Peyer's patch (tissue), 4 donors: ENCODE results near the gene KDM8. TPM values are rescaled to one million over a fixed set of nuclear protein-coding genes. Genes with fewer than 3 reads are reported as not detected.
A peak's percentile ranks its signal among the peaks of the same experiment; 100 is the strongest.

Experiments
- DNase-seq, 3 donors: peaks; one replicate each; pipeline ENCODE4 v3.0.0-alpha.2; 2017 to 2019
- H3K27ac ChIP-seq, 4 donors: fragments of 200-600 bp; sonication (generic); one replicate each; pipeline ENCODE4 v1.5.1; 2016 to 2019
- H3K27me3 ChIP-seq, 2 donors: fragments of 200-600 bp; sonication (generic); one replicate each; pipeline ENCODE4 v1.5.1; 2019
- H3K36me3 ChIP-seq, 3 donors: fragments of 200-600 bp; sonication (generic); one replicate each; pipeline ENCODE4 v1.5.1; 2016 to 2019
- H3K4me1 ChIP-seq, 4 donors: fragments of 200-600 bp; sonication (generic); one replicate each; pipeline ENCODE4 v1.5.1; 2016 to 2019
- H3K4me3 ChIP-seq, 4 donors: fragments of 200-600 bp; sonication (generic); 1 replicate in 3 of 4; 2 replicates in 1 of 4; pipeline ENCODE4 v1.5.1; 2016 to 2019; ENCODE audit warnings: mild to moderate bottlenecking in 1 of 4
- H3K9me3 ChIP-seq, 4 donors: fragments of 200-600 bp; sonication (generic); one replicate each; pipeline ENCODE4 v1.5.1; 2016 to 2019; ENCODE audit warnings: mild to moderate bottlenecking in 1 of 4
- CTCF ChIP-seq, 6 experiments: fragments of 450-650 bp in 4 of 6; fragments of 200-600 bp in 2 of 6; sonication (generic) in 1 of 6; IDR thresholded peaks; one replicate each; pipeline ENCODE4 v1.5.1; 2017 to 2019; ENCODE audit warnings: antibody characterized with exemption in 6 of 6, mild to moderate bottlenecking in 3 of 6, moderate library complexity in 1 of 6
- POLR2A ChIP-seq, 2 donors: fragments of 450-650 bp; IDR thresholded peaks; one replicate each; pipeline ENCODE4 v1.5.1; 2017; ENCODE audit warnings: antibody characterized with exemption in 2 of 2, mild to moderate bottlenecking in 2 of 2, moderate library complexity in 2 of 2
- total RNA-seq, 4 donors: library from RNA; depleted of rRNA; stranded (reverse); fragments of >200 nt; gene quantifications; one replicate each; pipeline ENCODE4 v1.1.0, GENCODE V29; 2016

KDM8 gene
- total RNA-seq, 4 donors from 2014 or later = 22.3 to 130 (median 40.9) TPM

GRCh38 chr16:27211026-27211425 lies 7.7 kb downstream of the KDM8 start:
- H3K9me3 ChIP-seq = no peaks in the 10 kb centered on the region
- H3K4me1 ChIP-seq = peaks cover 0 to 26% (median 5%) of the 10 kb centered on the region in 4 donors
- DNase-seq = no peak
- H3K4me3 ChIP-seq = no peak overlapping the region
- H3K27me3 ChIP-seq = no peaks in the 10 kb centered on the region
- TF ChIP-seq POLR2A (IDR thresholded peaks at IDR 0.05) = no peak
- H3K36me3 ChIP-seq = peaks cover 0 to 23% (median 0%) of the 10 kb centered on the region in 3 donors
- no peak overlapping the region for H3K27ac ChIP-seq

DNA sequence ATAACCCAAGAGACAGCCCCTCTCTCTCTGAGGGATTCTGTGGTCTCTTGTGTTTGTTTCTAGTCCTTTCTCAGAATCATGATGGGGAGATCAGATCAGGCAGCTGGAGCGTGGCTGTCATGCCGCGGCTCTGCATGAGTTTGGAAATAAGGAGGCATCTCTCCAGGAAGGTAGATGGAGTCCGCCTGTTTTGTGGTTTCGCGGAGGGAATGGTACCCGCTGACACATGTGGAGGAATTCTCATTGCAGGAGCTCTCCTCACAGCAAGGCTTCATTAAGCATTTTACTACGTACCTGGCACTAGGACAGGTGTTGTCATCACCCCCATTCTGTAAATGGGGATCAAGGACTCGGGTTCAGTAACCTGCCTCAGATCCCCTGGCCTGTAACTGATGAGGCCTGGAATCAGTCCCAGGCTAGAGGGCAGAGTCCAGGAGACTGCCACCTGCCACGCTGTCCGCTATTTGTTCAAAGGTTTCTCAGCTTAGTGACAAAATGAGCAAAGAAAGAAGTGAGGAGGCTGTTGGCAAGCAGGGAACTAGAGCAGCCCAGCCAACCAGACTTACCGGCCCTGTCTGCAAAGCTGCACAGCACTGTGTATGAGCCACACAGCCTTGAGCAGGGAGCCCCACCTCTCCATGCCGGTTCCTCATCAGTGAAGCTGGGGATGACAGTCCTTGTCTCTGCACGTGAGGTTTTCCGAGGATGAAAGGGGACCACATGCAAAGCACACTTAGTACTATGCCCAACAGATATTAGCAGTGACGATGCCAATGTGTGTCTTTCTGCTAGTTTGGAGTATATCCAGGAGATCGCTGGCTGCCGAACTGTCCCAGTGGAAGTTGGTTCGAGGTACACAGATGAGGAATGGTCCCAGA lies 11.0 kb downstream of the KDM8 start:
- peak overlapping the region in 2 of 4 donors; percentile 27 for H3K4me3 ChIP-seq
- no peaks in the 10 kb centered on the region for H3K27me3 ChIP-seq
- peak overlapping the region in 3 of 4 donors; percentile 59 to 88 (median 61) for H3K27ac ChIP-seq
- H3K9me3 ChIP-seq = no peaks in the 10 kb centered on the region
- TF ChIP-seq POLR2A (IDR thresholded peaks at IDR 0.05) (peak in 1 of 2 donors; percentile 71), CTCF (IDR thresholded peaks at IDR 0.05) (peak in 1 of 6 experiments; percentile 17)
- H3K36me3 ChIP-seq = peaks cover 0 to 33% (median 0%) of the 10 kb centered on the region in 3 donors
- peaks cover 0 to 11% (median 3%) of the 10 kb centered on the region in 4 donors for H3K4me1 ChIP-seq
- peak in 2 of 3 donors; percentile 81 to 88 for DNase-seq

DNA sequence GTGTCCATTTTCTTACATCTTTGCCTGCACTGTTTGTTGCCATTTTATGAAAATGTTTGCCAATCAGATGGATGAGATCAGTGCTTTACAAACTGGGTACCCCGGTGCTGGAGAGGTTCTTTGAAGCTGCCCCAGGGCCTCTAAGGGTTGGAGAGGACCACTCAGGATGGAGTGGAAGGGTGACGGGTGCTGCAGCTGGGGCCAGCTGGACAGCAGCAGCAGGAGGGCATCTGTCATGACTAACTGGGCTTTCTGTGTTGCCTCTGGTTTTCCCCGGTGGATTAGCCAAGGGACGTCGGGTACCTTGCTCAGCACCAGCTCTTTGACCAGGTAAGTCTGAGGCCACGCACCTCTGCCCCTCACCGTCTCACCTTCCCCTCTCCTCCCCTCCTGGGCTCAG lies 12.3 kb downstream of the KDM8 start:
- Histone ChIP-seq H3K4me1 (peaks cover 0 to 7% (median 2%) of the 10 kb centered on the region in 4 donors), H3K27me3 (no peaks in the 10 kb centered on the region)

GRCh38 chr16:27216297-27216885 lies 13.1 kb downstream of the KDM8 start:
- Histone ChIP-seq H3K9me3 (no peaks in the 10 kb centered on the region), H3K4me1 (peaks cover 0 to 7% (median 2%) of the 10 kb centered on the region in 4 donors), H3K4me3 (peak overlapping the region in 2 of 4 donors; percentile 27), H3K27ac (no peak overlapping the region), H3K27me3 (no peaks in the 10 kb centered on the region), H3K36me3 (peaks cover 0 to 26% (median 0%) of the 10 kb centered on the region in 3 donors)
- TF ChIP-seq CTCF (IDR thresholded peaks at IDR 0.05) (no peak), POLR2A (IDR thresholded peaks at IDR 0.05) (no peak)
- no peak for DNase-seq

More for the DNA sequence above, 12.3 kb downstream of the KDM8 start:
- Histone ChIP-seq H3K9me3 (no peaks in the 10 kb centered on the region), H3K36me3 (peaks cover 0 to 28% (median 0%) of the 10 kb centered on the region in 3 donors), H3K4me3 (peak overlapping the region in 2 of 4 donors; percentile 27), H3K27ac (peak overlapping the region in 1 of 4 donors; percentile 88)
- TF ChIP-seq CTCF (IDR thresholded peaks at IDR 0.05) (no peak), POLR2A (IDR thresholded peaks at IDR 0.05) (no peak)
- no peak for DNase-seq

- DNase-seq = peak in 1 of 3 donors; percentile 42
- Histone ChIP-seq H3K27me3 (no peaks in the 10 kb centered on the region), H3K4me3 (no peak overlapping the region), H3K36me3 (peaks cover 0 to 22% (median 0%) of the 10 kb centered on the region in 3 donors), H3K27ac (no peak overlapping the region), H3K4me1 (peaks cover 0 to 9% (median 2%) of the 10 kb centered on the region in 4 donors), H3K9me3 (no peaks in the 10 kb centered on the region)
- TF ChIP-seq POLR2A (IDR thresholded peaks at IDR 0.05) (no peak), CTCF (IDR thresholded peaks at IDR 0.05) (no peak)
Observed at GRCh38 chr16:27217256-27217655, 13.9 kb downstream of the KDM8 start.

- H3K27me3 ChIP-seq = no peaks in the 10 kb centered on the region
- DNase-seq = no peak
- peaks cover 0 to 15% (median under 1%) of the 10 kb centered on the region in 4 donors for H3K4me1 ChIP-seq
- H3K4me3 ChIP-seq = no peak overlapping the region
- H3K36me3 ChIP-seq = peaks cover 0 to 22% (median 0%) of the 10 kb centered on the region in 3 donors
- TF ChIP-seq POLR2A (IDR thresholded peaks at IDR 0.05) (no peak), CTCF (IDR thresholded peaks at IDR 0.05) (no peak)
- no peaks in the 10 kb centered on the region for H3K9me3 ChIP-seq
- no peak overlapping the region for H3K27ac ChIP-seq
Observed at GRCh38 chr16:27218756-27219155, 15.4 kb downstream of the KDM8 start.
